ENCODE results near the gene KRTAP29-1. TPM values are rescaled to one million over a fixed set of nuclear protein-coding genes. Genes with fewer than 3 reads are reported as not detected.
"Not testable (repeated sequence)": the region's sequence is repeated elsewhere in the genome, so short reads cannot be mapped to it uniquely, and the experiment has no call there.

Gene KRTAP29-1, protein sequence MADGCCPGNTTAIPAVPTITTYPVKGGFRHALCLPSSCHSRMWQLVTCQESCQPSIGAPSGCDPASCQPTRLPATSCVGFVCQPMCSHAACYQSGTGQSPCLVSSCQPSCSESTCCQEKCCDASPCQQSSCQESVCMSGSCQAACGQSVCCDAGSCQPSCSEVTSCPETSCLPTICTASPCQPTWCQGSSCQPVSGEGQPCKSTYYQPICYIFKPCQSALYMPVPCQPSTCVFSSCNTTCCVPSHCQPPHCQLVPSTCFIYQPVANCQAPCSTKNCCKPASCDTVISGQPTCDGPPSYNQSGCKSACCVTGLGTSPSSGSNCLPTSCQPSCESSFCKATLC
- not detected for total RNA-seq

DNA sequence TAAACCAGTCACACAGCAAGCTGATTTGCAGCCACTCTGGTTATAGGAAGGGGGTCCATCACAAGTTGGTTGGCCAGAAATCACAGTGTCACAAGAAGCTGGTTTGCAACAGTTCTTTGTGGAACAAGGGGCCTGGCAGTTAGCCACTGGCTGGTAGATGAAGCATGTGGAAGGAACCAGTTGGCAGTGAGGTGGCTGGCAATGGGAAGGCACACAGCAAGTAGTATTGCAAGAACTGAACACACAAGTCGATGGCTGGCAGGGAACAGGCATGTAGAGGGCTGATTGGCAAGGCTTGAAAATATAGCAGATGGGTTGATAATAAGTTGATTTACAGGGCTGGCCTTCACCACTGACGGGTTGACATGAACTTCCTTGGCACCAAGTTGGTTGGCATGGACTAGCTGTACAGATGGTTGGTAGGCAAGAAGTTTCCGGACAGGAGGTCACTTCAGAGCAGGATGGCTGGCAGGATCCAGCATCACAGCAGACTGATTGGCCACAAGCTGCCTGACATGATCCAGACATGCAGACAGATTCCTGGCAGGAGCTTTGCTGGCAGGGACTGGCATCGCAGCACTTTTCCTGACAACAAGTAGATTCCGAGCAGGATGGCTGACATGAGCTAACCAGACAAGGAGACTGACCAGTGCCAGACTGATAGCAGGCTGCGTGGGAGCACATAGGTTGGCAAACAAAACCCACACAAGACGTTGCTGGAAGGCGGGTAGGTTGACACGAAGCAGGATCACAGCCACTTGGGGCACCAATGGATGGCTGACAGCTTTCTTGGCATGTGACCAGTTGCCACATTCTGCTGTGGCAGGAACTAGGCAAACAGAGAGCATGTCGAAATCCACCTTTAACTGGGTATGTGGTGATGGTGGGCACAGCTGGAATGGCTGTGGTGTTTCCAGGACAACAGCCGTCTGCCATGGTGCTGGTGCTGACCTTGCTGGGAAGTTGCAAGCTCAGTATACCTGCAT, at the start of gene KRTAP29-1:
KRTAP29-1 (minus strand) TSS at position 936 of the 986 bp plus-strand sequence; CDS start at position 936, 0 bp downstream.
- ATAC-seq (replicated peaks in 1 of 2) = no peak
- no peak for DNase-seq
- Mint-ChIP-seq H3K27ac (no peak within 1 kb of the TSS), H3K36me3 (ENCODE audit: insufficient read depth in 2 of 2) (no peaks in the 10 kb centered on the region), H3K4me1 (ENCODE audit: low read depth) (peaks cover 8% of the 10 kb centered on the region), H3K4me3 (no peak within 1 kb of the TSS), H3K27me3 (ENCODE audit: low read depth) (no peaks in the 10 kb centered on the region), H3K9me3 (no peaks in the 10 kb centered on the region)

DNA sequence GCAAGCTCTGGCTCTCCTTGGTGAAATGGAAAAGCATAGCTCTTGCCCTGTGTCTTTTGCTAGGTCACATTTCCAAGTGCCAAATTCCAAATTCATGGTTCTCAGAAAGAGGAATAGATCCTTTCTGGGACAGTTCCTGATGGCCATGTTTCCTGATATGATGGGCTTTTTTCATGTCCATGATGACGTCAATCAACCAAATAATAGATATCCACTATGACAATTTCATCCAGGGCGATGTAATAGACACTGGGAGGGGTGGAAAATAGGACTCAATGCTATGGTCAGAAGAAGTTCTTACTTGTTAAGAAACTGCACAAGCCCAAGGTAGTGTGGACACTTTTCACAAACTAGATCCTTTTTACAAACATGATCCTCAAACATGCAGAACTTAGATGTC, 48.5 kb upstream of the KRTAP29-1 start:
- Mint-ChIP-seq H3K27ac (no peak overlapping the region), H3K9me3 (peaks cover 0 to 2% of the 10 kb centered on the region in 2 donors), H3K27me3 (ENCODE audit: low read depth) (no peaks in the 10 kb centered on the region), H3K4me3 (no peak overlapping the region), H3K36me3 (ENCODE audit: insufficient read depth in 2 of 2) (peaks cover 0 to 1% of the 10 kb centered on the region in 2 donors), H3K4me1 (ENCODE audit: low read depth) (peaks cover 6% of the 10 kb centered on the region)
- DNase-seq (no peak), ATAC-seq (replicated peaks in 1 of 2) (no peak)

DNA sequence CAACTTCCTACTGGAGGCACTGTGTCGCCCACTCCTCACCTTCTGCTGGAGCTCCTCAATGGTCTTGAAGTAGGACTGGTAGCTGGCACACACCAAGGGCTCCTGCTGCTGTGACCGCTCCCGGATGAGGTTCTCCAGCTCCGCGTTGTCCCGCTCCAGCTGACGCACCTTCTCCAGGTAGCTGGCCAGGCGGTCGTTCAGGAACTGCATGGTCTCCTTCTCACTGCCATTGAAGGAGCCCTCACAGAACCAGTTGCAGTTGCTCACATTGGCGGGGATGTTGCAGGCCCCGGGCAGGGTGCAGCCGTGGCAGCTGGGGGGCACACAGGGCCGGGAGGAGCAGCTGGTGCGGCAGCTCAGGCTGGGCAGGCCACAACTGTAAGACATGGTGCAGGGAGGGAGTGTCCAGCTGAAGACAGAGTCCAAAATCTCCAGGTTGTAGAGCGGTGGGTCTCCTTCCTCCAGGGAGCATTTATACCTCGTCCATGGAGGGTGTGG, 47.8 kb upstream of the KRTAP29-1 start, which contains the start of gene KRT33A:
KRT33A (minus strand) TSS at position 448 of the 498 bp plus-strand sequence; CDS start at position 387, 61 bp downstream.
- not testable (repeated sequence) for H3K4me3 Mint-ChIP-seq; ATAC-seq (replicated peaks in 1 of 2); H3K36me3 Mint-ChIP-seq (ENCODE audit: insufficient read depth in 2 of 2); H3K27me3 Mint-ChIP-seq (ENCODE audit: low read depth); H3K4me1 Mint-ChIP-seq (ENCODE audit: low read depth); H3K9me3 Mint-ChIP-seq; DNase-seq; H3K27ac Mint-ChIP-seq

DNA sequence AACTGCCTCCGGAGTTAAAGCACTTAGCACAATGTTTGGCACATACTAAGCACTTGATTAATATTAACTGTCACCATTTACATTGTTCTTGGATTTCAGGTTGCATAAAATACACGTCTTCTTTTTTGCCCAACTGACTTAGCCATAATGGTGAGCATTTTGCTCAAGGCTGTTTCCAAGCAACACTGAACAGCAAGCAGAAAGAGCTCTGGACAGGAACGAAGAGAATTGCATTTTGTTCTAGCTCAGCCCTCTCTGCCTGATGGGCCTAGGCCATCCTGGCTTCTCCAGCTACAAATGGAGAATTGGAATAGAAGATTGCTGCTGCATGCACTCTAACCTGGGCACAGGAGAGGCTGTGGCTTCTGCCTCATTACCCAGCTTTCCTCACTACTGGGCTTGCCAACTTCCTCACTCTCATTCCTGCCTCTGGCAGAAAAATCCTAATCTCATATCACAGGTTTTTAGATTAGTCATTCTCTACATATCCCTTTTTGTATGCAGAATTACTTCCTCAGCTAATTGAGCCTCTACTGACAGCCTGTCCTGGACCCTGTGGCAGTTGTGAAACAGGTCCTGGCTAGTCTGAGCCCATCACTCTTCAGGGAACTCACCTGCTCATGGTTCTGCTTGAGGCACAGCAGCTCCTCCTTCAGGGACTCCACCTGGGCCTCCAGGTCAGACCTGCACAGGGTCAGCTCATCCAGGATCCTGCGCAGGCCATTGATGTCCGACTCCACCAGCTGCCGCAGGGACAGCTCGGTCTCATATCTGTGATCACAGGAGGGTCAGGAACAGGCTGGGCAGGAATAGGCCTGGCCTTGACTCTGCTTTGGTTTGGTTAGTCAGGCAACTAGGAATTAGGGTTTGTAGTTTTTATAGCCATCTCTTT, 45.5 kb upstream of the KRTAP29-1 start:
- peaks cover 3 to 4% of the 10 kb centered on the region in 2 donors for H3K36me3 Mint-ChIP-seq (ENCODE audit: insufficient read depth in 2 of 2)
- no peak for ATAC-seq (replicated peaks in 1 of 2)
- peaks cover 2 to 3% of the 10 kb centered on the region in 2 donors for H3K9me3 Mint-ChIP-seq
- H3K27ac Mint-ChIP-seq = no peak overlapping the region
- H3K4me1 Mint-ChIP-seq (ENCODE audit: low read depth) = peaks cover 10% of the 10 kb centered on the region
- no peak overlapping the region for H3K4me3 Mint-ChIP-seq
- DNase-seq = no peak
- peaks cover 4% of the 10 kb centered on the region for H3K27me3 Mint-ChIP-seq (ENCODE audit: low read depth)

DNA sequence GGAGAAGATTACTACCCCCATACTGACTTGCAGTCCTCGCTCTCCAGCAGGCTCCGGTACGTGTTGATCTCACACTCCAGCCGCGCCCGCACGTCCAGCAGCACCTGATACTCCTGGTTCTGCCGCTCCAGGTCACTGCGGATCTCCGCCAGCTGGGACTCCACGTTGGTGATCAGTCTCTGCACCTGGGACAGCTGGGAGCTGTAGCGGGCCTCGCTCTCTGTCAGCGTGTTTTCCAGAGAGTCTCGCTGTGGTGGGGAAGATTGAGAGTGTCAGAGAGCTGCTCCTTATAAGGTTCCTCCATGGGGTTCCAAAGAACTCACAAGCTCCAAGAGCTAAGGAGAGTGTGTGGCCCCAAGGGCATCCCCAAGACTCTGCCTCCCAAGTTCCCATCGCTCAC, 43.8 kb upstream of the KRTAP29-1 start:
- Mint-ChIP-seq H3K4me1 (ENCODE audit: low read depth) (peaks cover 19% of the 10 kb centered on the region), H3K36me3 (ENCODE audit: insufficient read depth in 2 of 2) (peaks cover 7 to 11% of the 10 kb centered on the region in 2 donors)
- not testable (repeated sequence) for H3K9me3 Mint-ChIP-seq; DNase-seq; H3K27ac Mint-ChIP-seq; H3K4me3 Mint-ChIP-seq; H3K27me3 Mint-ChIP-seq (ENCODE audit: low read depth); ATAC-seq (replicated peaks in 1 of 2)

DNA sequence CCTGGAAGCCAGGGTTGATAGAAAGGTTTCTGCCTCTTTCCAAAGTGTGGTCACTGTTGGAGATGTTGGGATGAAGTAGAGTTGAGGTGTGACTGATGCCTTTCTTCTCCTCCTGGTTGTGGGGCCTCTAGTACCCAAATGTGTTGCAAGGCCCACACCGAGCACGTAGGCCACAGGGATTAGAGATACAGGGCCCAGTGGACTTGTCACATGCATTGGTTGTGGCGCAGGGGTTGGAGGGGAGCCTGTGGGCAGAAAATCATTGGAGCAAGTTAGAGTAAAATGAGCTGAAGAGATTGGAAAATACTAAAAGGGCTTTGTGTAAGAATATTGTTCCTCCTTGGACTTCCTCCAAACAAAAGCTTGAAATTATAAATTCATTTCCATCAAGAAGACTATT, 43.3 kb upstream of the KRTAP29-1 start:
- H3K9me3 Mint-ChIP-seq = peaks cover 6% of the 10 kb centered on the region in 2 donors
- peaks cover 10% of the 10 kb centered on the region for H3K27me3 Mint-ChIP-seq (ENCODE audit: low read depth)
- peaks cover 7 to 11% of the 10 kb centered on the region in 2 donors for H3K36me3 Mint-ChIP-seq (ENCODE audit: insufficient read depth in 2 of 2)
- ATAC-seq (replicated peaks in 1 of 2) = no peak
- DNase-seq = no peak
- H3K4me3 Mint-ChIP-seq = no peak overlapping the region
- peaks cover 23% of the 10 kb centered on the region for H3K4me1 Mint-ChIP-seq (ENCODE audit: low read depth)
- H3K27ac Mint-ChIP-seq = no peak overlapping the region

DNA sequence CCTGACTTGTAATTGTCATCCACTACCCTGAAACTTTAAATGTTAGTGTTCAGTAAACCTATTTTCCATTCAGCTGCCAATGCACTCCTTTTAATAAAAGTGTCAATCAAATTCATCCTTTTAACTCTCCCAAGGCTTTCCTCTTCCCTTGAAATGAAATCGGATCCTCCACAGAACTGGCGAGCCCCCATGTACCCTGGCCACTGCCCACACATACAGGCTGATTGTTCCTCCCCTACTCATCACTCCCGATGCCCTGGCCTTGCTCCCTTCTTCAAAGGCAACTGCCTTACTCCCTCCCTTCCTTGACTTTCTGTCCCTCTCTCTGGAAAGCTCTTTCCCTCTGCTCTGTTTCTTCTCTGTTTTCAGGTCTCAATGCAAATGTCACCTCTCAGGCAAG, 40.4 kb upstream of the KRTAP29-1 start:
- Mint-ChIP-seq H3K27me3 (ENCODE audit: low read depth) (peaks cover 28% of the 10 kb centered on the region), H3K4me1 (ENCODE audit: low read depth) (peaks cover 53% of the 10 kb centered on the region), H3K9me3 (peaks cover 6% of the 10 kb centered on the region in 2 donors), H3K4me3 (no peak overlapping the region), H3K36me3 (ENCODE audit: insufficient read depth in 2 of 2) (peaks cover 7 to 11% of the 10 kb centered on the region in 2 donors), H3K27ac (no peak overlapping the region)
- ATAC-seq (replicated peaks in 1 of 2) = no peak
- DNase-seq = no peak

DNA sequence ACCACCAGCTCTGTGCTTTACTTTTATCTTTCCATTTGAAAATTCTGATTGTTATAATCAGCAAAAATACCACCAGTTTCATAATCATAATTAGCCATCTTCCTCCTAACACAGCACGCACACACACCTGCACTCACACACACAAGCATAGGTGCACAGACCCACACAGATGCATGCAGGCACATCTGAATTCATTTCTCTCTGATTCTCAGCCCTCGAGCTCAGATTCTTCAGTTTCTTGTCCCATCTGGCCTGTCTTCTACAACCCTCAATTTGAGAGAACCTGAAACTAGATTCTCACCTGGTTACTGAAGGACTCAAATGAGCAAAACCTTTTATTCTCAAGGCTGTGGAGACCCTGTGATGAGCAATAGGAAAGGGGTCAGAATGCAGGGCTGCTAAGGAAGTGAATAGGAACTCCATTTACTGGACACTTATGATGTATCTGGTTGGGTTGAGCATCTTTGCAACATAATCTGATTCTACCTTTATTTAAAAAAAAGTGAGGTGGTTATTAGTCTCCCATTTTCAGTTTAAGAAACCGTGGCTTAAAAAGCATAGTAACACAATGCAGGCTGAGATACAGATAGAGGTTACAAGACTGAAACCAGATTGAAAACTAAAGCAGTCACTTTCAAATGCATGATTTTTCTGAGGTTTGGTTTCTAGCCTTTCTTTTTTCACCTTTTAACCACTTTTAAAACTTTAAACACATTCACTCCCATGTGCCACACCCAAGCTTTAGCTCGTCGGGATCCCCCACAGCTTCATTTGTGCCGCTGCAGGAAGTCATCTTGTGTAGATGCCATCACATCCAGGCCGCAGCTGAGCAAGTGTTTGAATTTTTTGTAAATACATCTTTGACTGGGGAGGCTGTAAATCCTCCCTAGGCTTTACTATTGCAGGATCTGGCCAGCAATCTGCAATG, 38.5 kb upstream of the KRTAP29-1 start:
- Mint-ChIP-seq H3K4me1 (ENCODE audit: low read depth) (peaks cover 56% of the 10 kb centered on the region), H3K36me3 (ENCODE audit: insufficient read depth in 2 of 2) (peaks cover 7 to 11% of the 10 kb centered on the region in 2 donors), H3K4me3 (peak overlapping the region; percentile 46 to 56), H3K27ac (peak overlapping the region; percentile 41), H3K27me3 (ENCODE audit: low read depth) (peaks cover 28% of the 10 kb centered on the region), H3K9me3 (peaks cover 6% of the 10 kb centered on the region in 2 donors)
- peak; percentile 68 to 73 for ATAC-seq (replicated peaks in 1 of 2)
- DNase-seq = peak; percentile 64 to 77

DNA sequence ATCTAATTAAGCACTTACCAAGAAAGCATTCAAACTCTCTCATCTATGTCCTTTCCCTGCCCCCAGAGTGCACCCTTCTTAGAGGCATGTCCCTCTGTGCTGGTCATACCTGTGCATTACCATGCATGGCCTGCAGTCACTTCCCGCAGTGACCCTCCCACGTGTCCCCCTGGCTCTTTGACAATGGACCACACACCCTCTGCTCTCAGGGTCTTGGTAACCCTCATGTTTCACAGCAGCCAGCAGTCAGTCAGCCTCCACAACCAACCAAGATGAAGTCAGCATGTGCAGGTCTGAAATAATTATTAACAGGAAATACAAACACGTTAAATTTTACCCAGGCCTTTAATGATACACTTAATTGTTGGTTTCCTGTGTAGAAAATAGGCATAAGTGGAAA, 37.8 kb upstream of the KRTAP29-1 start:
- Mint-ChIP-seq H3K9me3 (peaks cover 6% of the 10 kb centered on the region in 2 donors), H3K27me3 (ENCODE audit: low read depth) (peaks cover 28% of the 10 kb centered on the region), H3K4me3 (peak overlapping the region; percentile 46 to 56), H3K27ac (peak overlapping the region; percentile 2), H3K4me1 (ENCODE audit: low read depth) (peaks cover 62% of the 10 kb centered on the region), H3K36me3 (ENCODE audit: insufficient read depth in 2 of 2) (peaks cover 7 to 11% of the 10 kb centered on the region in 2 donors)
- no peak for ATAC-seq (replicated peaks in 1 of 2)
- DNase-seq = no peak

DNA sequence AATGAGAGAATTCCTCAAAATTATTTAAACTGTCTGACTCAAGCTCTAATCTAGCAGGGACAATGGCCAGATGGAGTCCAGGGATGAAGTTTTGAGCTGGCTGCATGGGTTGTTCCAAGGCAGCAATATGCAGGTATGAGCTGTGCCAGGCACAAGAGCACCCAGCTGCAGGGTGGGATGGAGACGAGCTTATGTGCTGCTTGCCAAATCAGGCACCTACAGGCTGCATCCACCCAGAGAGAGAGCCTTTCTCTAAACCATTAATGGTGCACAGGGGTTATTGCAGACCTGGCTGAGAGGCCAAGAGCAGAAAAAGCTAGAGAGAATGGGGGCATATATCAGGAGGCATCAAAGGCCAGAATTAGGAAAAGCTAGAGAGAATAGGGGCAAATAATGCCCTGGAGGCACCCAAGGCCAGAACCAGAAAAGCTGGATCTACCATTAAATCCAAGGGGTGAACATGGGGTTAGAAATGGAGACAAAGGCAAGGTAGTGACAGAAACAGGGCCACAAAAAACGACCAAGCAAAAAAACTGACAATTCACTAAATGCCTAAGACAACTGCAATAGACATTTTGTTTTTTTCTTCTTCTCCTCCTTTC, 37.0 kb upstream of the KRTAP29-1 start:
- peaks cover 7 to 11% of the 10 kb centered on the region in 2 donors for H3K36me3 Mint-ChIP-seq (ENCODE audit: insufficient read depth in 2 of 2)
- H3K27me3 Mint-ChIP-seq (ENCODE audit: low read depth) = peaks cover 28% of the 10 kb centered on the region
- peak overlapping the region; percentile 24 to 28 for H3K4me3 Mint-ChIP-seq
- peak overlapping the region; percentile 2 for H3K27ac Mint-ChIP-seq
- ATAC-seq (replicated peaks in 1 of 2) (no peak), DNase-seq (no peak)
- H3K4me1 Mint-ChIP-seq (ENCODE audit: low read depth) = peaks cover 70% of the 10 kb centered on the region
- peaks cover 6% of the 10 kb centered on the region in 2 donors for H3K9me3 Mint-ChIP-seq

DNA sequence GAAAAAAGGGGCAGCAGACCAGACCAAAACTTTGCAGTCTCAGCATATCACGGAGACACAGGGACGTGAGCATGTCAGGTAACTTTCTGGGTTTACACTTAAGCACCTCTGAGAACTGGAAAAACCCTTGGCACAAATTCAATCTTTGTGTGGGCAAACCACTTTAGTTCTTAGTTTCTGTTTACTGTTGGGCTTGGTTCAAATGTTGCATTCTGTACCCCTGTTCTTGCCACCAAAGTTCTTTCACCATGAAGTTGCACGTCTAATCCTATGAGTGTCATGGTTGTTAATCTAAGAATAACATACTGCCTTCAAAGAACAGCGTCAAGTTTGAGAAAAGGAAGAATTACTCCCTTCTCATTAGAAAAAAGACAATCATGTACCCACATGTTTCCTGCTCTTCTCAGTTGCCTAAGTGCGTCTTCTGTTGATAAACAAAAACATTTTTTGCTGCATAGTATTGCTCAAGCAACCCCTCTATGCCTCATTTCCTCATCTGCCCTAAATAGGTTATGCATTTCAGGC, 36.4 kb upstream of the KRTAP29-1 start:
- peaks cover 28% of the 10 kb centered on the region for H3K27me3 Mint-ChIP-seq (ENCODE audit: low read depth)
- ATAC-seq (replicated peaks in 1 of 2) (peak; percentile 75 to 78), DNase-seq (peak; percentile 56 to 62)
- H3K36me3 Mint-ChIP-seq (ENCODE audit: insufficient read depth in 2 of 2) = peaks cover 7 to 11% of the 10 kb centered on the region in 2 donors
- H3K4me3 Mint-ChIP-seq = peak overlapping the region; percentile 24 to 28
- H3K9me3 Mint-ChIP-seq = peaks cover 6% of the 10 kb centered on the region in 2 donors
- peaks cover 77% of the 10 kb centered on the region for H3K4me1 Mint-ChIP-seq (ENCODE audit: low read depth)
- H3K27ac Mint-ChIP-seq = peak overlapping the region; percentile 62

Measured in activated T-cell treated with anti-CD3 and anti-CD28 coated beads, Interleukin-2, amount 50 U/mL, for 72 hours (primary cell).